ENCODE measurements around the gene TMEM248.

The TMEM248 gene

DNA sequence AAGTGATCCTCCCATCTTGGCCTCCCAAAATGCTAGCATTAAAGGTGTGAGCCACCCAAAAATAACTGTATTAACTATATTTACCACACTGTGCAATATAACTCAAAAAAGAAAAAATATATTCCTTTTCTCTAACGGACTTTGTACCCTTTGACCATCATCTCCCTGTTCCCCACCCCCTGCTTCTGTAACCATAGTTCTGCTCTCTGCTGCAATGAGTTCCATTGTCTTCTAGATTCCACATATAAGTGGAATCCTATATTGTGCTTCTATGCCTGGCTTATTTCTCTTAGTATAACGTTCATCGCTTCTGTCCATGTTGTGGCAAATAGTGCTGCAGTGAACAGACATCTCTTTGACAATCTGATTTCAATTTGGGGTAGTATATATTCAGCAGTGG lies 4.2 kb downstream of the TMEM248 start:
- Histone ChIP-seq H3K4me3 (ENCODE audit: low read depth, low read length) (no peak overlapping the region), H3K79me2 (peaks cover 68% of the 10 kb centered on the region), H3K9ac (no peak overlapping the region), H3K4me1 (peaks cover 6% of the 10 kb centered on the region), H3K27me3 (ENCODE audit: control insufficient read depth, insufficient read depth, low read length) (no peaks in the 10 kb centered on the region), H2AFZ (no peak overlapping the region), H3K4me2 (ENCODE audit: low read length) (no peak overlapping the region), H3K36me3 (ENCODE audit: control insufficient read depth, insufficient read depth, low read length) (no peaks in the 10 kb centered on the region), H3K27ac (no peak overlapping the region), H3K9me3 (ENCODE audit: control insufficient read depth, low read length) (no peaks in the 10 kb centered on the region)
- TF ChIP-seq, protein P1, sequence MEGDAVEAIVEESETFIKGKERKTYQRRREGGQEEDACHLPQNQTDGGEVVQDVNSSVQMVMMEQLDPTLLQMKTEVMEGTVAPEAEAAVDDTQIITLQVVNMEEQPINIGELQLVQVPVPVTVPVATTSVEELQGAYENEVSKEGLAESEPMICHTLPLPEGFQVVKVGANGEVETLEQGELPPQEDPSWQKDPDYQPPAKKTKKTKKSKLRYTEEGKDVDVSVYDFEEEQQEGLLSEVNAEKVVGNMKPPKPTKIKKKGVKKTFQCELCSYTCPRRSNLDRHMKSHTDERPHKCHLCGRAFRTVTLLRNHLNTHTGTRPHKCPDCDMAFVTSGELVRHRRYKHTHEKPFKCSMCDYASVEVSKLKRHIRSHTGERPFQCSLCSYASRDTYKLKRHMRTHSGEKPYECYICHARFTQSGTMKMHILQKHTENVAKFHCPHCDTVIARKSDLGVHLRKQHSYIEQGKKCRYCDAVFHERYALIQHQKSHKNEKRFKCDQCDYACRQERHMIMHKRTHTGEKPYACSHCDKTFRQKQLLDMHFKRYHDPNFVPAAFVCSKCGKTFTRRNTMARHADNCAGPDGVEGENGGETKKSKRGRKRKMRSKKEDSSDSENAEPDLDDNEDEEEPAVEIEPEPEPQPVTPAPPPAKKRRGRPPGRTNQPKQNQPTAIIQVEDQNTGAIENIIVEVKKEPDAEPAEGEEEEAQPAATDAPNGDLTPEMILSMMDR (IDR thresholded peaks at IDR 0.05): no peak

DNA sequence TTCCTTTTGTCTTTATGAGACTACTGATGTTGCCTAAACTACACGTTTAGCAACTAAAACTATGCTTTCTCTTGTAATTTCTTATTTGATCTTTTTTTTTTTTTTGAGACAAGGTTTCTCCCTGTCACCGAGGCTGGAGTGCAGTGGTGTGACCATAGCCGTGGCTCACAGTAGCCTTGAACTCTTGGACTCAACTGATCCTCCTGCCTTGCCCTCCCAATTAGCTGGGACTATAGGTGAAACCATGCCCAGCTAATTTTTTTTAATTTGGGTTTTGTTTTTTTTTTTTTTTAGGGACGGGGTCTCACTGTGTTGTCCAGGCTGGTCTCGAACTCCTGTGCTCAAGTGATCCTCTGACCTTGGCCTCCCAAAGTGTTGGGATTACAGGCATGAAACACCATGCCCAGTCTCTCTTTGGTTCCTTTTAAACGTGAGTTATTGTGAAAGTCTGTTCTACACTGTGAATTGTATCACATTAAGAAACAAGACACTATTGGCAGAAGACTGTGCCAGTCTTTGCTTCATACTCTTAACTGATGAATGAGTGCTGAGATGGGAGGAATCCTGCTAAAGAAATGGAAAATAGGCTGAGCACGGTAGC lies 6.4 kb downstream of the TMEM248 start:
- H3K36me3 ChIP-seq (ENCODE audit: control insufficient read depth, insufficient read depth, low read length): no peaks in the 10 kb centered on the region
- H3K27me3 ChIP-seq (ENCODE audit: control insufficient read depth, insufficient read depth, low read length): no peaks in the 10 kb centered on the region
- no peak overlapping the region for H2AFZ ChIP-seq
- H3K9me3 ChIP-seq (ENCODE audit: control insufficient read depth, low read length): no peaks in the 10 kb centered on the region
- no peak overlapping the region for H3K27ac ChIP-seq
- H3K4me3 ChIP-seq (ENCODE audit: low read depth, low read length): no peak overlapping the region
- no peaks in the 10 kb centered on the region for H3K4me1 ChIP-seq
- H3K9ac ChIP-seq: no peak overlapping the region
- peaks cover 77% of the 10 kb centered on the region for H3K79me2 ChIP-seq
- TF ChIP-seq, protein P1 (IDR thresholded peaks at IDR 0.05): no peak
- no peak overlapping the region for H3K4me2 ChIP-seq (ENCODE audit: low read length)

DNA sequence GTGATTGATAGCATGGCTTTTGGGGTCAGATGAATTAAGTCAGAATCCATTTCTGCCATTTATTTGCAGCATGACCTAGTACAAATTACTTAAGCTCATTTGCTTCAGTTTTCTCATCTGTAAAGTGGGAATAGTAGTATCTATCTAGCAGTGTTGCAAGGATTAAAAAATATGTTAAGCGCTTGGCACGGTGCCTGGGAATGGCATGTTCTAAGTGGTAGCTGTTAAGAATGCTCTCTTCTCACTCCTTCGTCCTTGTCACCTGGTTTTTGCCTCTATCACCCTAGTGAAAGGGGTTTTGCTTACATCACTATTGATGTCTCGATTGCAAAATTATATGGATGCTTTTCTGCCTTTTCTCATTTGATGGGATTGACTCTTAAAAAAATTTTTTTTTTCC lies 7.4 kb downstream of the TMEM248 start:
- H3K27ac ChIP-seq: no peak overlapping the region
- peaks cover 73% of the 10 kb centered on the region for H3K79me2 ChIP-seq
- H3K4me2 ChIP-seq (ENCODE audit: low read length): no peak overlapping the region
- H2AFZ ChIP-seq: no peak overlapping the region
- no peak overlapping the region for H3K4me3 ChIP-seq (ENCODE audit: low read depth, low read length)
- H3K4me1 ChIP-seq: peaks cover 5% of the 10 kb centered on the region
- no peak overlapping the region for H3K9ac ChIP-seq
- no peaks in the 10 kb centered on the region for H3K9me3 ChIP-seq (ENCODE audit: control insufficient read depth, low read length)
- no peaks in the 10 kb centered on the region for H3K27me3 ChIP-seq (ENCODE audit: control insufficient read depth, insufficient read depth, low read length)
- no peaks in the 10 kb centered on the region for H3K36me3 ChIP-seq (ENCODE audit: control insufficient read depth, insufficient read depth, low read length)
- TF ChIP-seq, protein P1 (IDR thresholded peaks at IDR 0.05): no peak

DNA sequence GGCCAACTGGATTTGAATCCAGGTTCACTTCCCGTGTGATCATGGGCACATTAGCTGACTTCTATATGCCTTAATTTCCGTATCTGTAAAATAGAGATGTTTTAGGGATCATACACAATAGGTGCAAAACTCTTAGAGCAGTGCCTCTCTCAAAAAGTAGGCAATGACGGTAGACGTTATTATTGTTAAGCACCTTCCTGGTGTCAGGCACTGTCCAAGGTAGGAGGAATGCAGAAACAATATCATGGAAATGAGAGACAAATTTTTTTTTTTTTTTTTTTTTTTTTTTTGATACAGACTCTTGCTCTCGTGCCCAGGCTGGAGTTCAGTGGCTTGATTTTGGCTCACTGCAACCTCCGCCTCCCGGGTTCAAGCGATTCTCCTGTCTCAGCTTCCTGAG lies 8.1 kb downstream of the TMEM248 start:
- Histone ChIP-seq H3K36me3 (ENCODE audit: control insufficient read depth, insufficient read depth, low read length) (no peaks in the 10 kb centered on the region), H2AFZ (no peak overlapping the region), H3K27ac (no peak overlapping the region), H3K4me1 (peaks cover 5% of the 10 kb centered on the region), H3K4me3 (ENCODE audit: low read depth, low read length) (no peak overlapping the region), H3K9me3 (ENCODE audit: control insufficient read depth, low read length) (no peaks in the 10 kb centered on the region), H3K9ac (no peak overlapping the region), H3K79me2 (peaks cover 73% of the 10 kb centered on the region), H3K4me2 (ENCODE audit: low read length) (no peak overlapping the region), H3K27me3 (ENCODE audit: control insufficient read depth, insufficient read depth, low read length) (no peaks in the 10 kb centered on the region)
- TF ChIP-seq, protein P1 (IDR thresholded peaks at IDR 0.05): no peak

DNA sequence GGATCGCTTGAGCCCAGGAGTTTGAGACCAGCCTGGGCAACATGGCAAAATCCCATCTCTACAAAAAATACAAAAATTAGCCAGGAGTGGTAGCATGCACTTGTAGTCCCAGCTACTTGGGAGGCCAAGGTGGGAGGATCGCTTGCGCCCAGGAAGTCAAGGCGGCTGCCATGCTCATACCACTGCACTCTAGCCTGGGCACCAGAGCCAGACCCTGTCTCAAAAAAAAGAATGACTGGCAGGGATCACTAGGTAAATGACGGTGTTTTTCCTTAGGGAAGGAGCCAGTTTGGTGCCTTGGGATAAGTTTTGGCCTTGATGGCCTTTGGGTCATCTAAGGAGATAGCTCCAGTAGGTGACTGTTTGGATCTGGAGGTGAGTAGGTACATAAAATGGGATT lies 8.9 kb downstream of the TMEM248 start:
- TF ChIP-seq, protein P1 (IDR thresholded peaks at IDR 0.05): no peak

More for the DNA sequence above, 8.9 kb downstream of the TMEM248 start:
- H3K4me1 ChIP-seq: peaks cover 5% of the 10 kb centered on the region
- no peaks in the 10 kb centered on the region for H3K27me3 ChIP-seq (ENCODE audit: control insufficient read depth, insufficient read depth, low read length)
- no peak overlapping the region for H3K27ac ChIP-seq
- no peak overlapping the region for H3K4me2 ChIP-seq (ENCODE audit: low read length)
- H3K9me3 ChIP-seq (ENCODE audit: control insufficient read depth, low read length): no peaks in the 10 kb centered on the region
- H3K79me2 ChIP-seq: peaks cover 76% of the 10 kb centered on the region
- H3K36me3 ChIP-seq (ENCODE audit: control insufficient read depth, insufficient read depth, low read length): no peaks in the 10 kb centered on the region
- no peak overlapping the region for H3K9ac ChIP-seq
- H3K4me3 ChIP-seq (ENCODE audit: low read depth, low read length): no peak overlapping the region
- H2AFZ ChIP-seq: no peak overlapping the region
